GM21825 (cell line): ENCODE results near the gene CXCL6.

Experiments
- ATAC-seq: cut with Tn5 transposase; IDR thresholded peaks from one replicate; pipeline ENCODE4 v1.9.1; 2021; ENCODE audit warnings: mild to moderate bottlenecking, moderate library complexity; ENCODE audit not compliant: unreplicated experiment

The CXCL6 gene

DNA sequence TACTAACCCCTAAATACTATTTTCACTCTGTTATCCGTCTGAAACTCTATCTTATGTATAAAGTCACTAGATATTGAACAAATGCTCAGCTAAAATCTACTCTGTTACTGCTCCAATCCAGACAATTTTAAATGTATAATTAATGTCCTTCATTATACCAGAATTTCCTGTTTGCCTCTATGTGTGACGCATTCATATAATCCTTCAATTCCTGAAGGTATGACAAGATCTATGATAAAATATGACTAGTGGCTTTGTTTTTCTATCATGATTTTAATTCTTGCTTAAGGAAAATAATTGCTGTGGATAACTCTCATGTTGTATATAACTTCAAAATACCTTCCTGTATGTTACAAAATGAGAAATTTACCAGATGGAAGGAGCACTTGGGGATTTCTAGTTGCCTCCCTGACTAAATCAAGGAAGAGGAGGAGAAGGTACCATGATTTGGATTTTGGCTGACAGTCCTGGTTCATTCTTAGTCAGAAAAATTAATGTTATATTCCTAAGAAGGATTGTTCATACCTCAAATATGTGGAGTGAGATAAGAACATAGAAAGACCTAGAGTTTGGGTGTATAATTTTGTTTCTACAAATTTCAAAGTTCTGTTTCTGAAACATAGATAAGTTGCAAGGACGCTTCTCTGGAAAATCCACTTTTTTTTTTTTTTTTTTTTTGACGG lies 4.9 kb downstream of the CXCL6 start:
- no peak for ATAC-seq

DNA sequence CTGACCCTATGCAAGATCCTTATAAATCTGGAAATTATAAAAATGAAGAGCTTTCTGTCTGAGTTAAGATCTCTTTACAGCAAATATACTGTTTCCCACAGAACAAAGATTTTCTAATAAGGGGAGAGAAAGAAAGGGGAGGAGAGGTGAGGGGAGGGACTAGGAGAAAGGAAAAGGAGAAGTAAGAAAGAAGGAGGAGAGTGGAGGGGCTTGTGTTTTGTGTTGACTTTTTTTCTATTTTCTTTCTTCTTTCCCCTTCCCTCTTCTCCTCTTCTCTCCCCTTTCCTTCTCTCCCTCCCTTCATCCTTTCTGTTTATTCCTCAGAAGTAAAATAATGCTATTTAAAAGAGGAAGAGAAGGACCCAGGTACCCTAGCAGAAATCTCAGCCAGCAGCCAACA lies 6.2 kb downstream of the CXCL6 start:
- no peak for ATAC-seq

DNA sequence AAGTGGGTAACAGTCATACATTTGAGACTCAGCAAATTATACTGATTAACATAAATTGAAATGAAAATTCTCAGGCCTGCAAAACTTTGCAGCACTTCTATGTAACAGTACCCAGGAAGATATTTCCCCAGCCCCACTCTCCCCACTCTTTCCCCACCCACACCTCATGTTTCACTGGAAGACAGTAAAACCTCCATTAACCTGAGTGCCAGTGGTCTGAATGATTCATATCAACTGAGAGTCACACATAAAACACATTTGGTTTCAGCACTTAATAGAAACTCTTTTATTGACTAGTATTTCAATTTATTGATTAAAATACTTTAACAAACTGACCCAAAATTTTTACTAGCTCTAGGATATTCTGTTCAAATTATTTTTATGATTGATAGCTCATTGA lies 6.9 kb downstream of the CXCL6 start:
- ATAC-seq = no peak

GRCh38 chr4:73844345-73844744 lies 7.9 kb downstream of the CXCL6 start:
- ATAC-seq = no peak

- no peak for ATAC-seq
Observed at GRCh38 chr4:73844806-73845205, 8.3 kb downstream of the CXCL6 start.

GRCh38 chr4:73847526-73848182 lies 11.2 kb downstream of the CXCL6 start:
- ATAC-seq = no peak

DNA sequence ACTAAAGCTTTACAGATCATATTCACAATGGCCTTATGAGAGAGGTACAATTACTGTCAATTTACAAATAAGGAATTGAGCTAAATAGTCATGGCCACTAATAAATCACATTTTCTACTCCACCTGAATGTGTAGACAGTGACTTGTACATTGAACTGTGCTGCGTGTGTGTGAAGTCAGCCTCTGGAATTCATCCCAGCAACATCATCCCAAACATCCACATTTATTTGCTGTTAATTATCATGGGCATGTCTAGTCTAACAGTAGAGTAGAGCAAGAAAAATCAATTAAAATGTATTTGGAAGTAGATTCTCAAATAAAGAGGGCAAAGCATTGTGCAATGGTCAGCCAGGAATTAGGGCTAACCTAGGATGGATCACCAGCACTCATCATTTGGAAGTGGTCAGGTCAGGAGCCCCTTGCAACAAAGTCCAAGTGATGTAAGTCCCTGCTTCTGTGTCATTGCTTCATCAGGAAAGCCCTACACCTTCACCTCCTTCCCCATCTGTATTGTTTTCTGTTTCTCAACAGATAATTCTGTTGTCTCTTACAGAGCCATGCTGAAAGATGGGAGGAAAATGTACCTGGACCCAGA lies 11.8 kb downstream of the CXCL6 start:
- no peak for ATAC-seq

- ATAC-seq = no peak
Observed at GRCh38 chr4:73850261-73850970, 13.9 kb downstream of the CXCL6 start.

- no peak for ATAC-seq
Observed at GRCh38 chr4:73851293-73851692, 14.8 kb downstream of the CXCL6 start.

GRCh38 chr4:73852771-73853170 lies 16.3 kb downstream of the CXCL6 start:
- ATAC-seq = no peak

DNA sequence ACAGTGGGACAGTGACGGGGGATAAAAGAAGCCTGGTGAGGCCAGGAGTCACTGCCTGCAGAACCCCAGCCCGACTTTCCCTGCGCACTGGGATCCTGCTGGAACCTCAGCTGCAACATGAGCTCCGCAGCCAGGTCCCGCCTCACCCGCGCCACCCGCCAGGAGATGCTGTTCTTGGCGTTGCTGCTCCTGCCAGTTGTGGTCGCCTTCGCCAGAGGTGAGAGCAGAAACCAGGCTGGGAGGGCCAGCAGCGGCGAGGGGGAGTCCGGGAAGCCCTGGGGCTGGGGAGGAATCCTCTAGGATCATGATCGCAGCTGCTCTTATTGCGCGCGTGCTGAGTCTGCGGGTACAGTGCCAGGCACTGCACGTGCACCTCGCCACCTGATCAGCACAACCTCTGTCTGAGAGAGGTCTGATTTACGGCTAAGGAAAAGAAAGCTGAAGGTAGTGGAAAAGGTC lies 16.8 kb downstream of the CXCL6 start, which contains the start of gene PF4V1:
Gene PF4V1, plus strand, starts transcription at position 51 of the 459 bp plus-strand sequence. Its CDS starts 67 bp downstream, at position 118.
- ATAC-seq = no peak

- no peak for ATAC-seq
Observed at GRCh38 chr4:73853718-73854473, 17.4 kb downstream of the CXCL6 start.

- ATAC-seq = no peak
Observed at GRCh38 chr4:73855406-73855805, 18.9 kb downstream of the CXCL6 start.

- ATAC-seq = no peak
Observed at GRCh38 chr4:73856518-73856917, 20.0 kb downstream of the CXCL6 start.

- ATAC-seq = no peak
Observed at GRCh38 chr4:73859614-73860088, 23.2 kb downstream of the CXCL6 start.

- ATAC-seq = no peak
Observed at GRCh38 chr4:73860181-73860580, 23.7 kb downstream of the CXCL6 start.

- ATAC-seq = no peak
Observed at GRCh38 chr4:73860917-73861316, 24.4 kb downstream of the CXCL6 start.

GRCh38 chr4:73862322-73862721 lies 25.8 kb downstream of the CXCL6 start:
- ATAC-seq = no peak

DNA sequence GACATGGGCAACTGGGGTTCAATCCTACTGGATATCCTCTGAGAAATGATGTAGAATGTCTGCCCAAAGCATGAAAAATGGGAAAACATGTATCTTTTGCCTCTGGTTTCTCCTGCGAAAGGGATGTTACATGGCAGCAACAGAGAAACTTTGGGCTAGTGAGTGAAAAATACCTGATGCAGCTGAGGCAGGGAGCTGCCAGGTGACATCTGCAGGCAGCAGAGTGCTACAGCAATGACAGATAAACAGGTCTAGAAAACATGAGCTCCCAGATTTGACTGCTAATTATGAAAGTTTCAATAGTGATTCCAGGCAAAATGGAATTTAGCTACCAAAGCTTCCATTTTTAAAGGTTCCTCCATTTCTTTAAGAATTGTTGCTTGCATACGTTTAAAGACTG lies 27.9 kb downstream of the CXCL6 start:
- no peak for ATAC-seq

DNA sequence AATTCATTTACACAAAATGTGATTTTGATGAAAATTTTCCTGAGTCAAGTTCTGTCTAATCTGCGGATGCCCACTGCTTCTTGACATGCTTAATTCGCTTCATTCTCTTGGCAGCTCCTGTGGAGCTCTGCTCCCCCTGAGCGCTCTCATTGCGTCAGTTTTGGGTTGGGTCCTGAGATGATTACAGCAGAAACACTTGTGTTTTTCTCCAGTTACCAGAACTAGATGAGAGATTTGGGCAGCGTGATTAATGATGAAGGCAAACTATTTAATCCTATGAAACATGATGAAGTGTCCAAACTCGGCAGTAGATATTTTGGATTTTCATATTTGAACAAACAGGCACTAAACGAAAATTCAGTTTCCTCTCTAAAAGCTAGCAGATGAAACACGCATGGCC lies 28.5 kb downstream of the CXCL6 start:
- no peak for ATAC-seq
